DND-41 (cell line): ENCODE measurements around the gene RAI14.

Source experiments
- ATAC-seq: fragments of 200-7000 bp; cut with Tn5 transposase; 3 replicates; pipeline ENCODE4 v1.9.1; 2021; ENCODE audit warnings: low read depth; ENCODE audit not compliant: insufficient read depth
- DNase-seq: peaks from one replicate; pipeline ENCODE4 v3.0.0-alpha.2; 2020
- H2AFZ ChIP-seq: 2 replicates; pipeline ENCODE4 v1.6.0; 2012; ENCODE audit warnings: low read depth, low read length
- H3K27ac ChIP-seq: 2 replicates; pipeline ENCODE4 v1.5.1; 2012; ENCODE audit warnings: low read length, inconsistent platforms
- H3K27me3 ChIP-seq: fragments of 200-600 bp; sonication (generic); 2 replicates; pipeline ENCODE4 v1.6.0; 2012; ENCODE audit warnings: low read length, mild to moderate bottlenecking, inconsistent platforms; ENCODE audit not compliant: insufficient read depth, poor library complexity
- H3K36me3 ChIP-seq: 2 replicates; pipeline ENCODE4 v1.5.1; 2012; ENCODE audit warnings: low read length, inconsistent platforms; ENCODE audit not compliant: insufficient read depth
- H3K4me1 ChIP-seq: 2 replicates; pipeline ENCODE4 v1.5.1; 2012; ENCODE audit warnings: mild to moderate bottlenecking, low read length; ENCODE audit not compliant: insufficient read depth
- H3K4me2 ChIP-seq: 2 replicates; pipeline ENCODE4 v1.6.0; 2012; ENCODE audit warnings: mild to moderate bottlenecking, moderate library complexity, low read length, inconsistent platforms; ENCODE audit not compliant: insufficient read depth
- H3K4me3 ChIP-seq, 2 experiments: fragments of 200-600 bp in 1 of 2; shearing (Covaris generic) in 1 of 2; 2 replicates each; pipeline ENCODE4 v1.5.1; 2012 to 2016; ENCODE audit warnings: inconsistent platforms in 2 of 2, low read length in 2 of 2, mild to moderate bottlenecking in 2 of 2, low read depth in 1 of 2, moderate library complexity in 1 of 2
- H3K79me2 ChIP-seq: 2 replicates; pipeline ENCODE4 v1.6.0; 2012; ENCODE audit warnings: low read length, inconsistent platforms; ENCODE audit not compliant: insufficient read depth
- H3K9ac ChIP-seq: 2 replicates; pipeline ENCODE4 v1.6.0; 2012; ENCODE audit warnings: low read depth, mild to moderate bottlenecking, inconsistent platforms, low read length, moderate library complexity
- H3K9me3 ChIP-seq: 2 replicates; pipeline ENCODE4 v1.5.1; 2012; ENCODE audit warnings: low read length, moderate library complexity, mild to moderate bottlenecking, inconsistent platforms; ENCODE audit not compliant: insufficient read depth, severe bottlenecking
- H4K20me1 ChIP-seq: 2 replicates; pipeline ENCODE4 v1.6.0; 2012; ENCODE audit warnings: low read length; ENCODE audit not compliant: insufficient read depth
- CTCF ChIP-seq: IDR thresholded peaks from 2 replicates; pipeline ENCODE4 v1.5.1; 2012; ENCODE audit warnings: borderline replicate concordance, low read length, moderate library complexity, mild to moderate bottlenecking; ENCODE audit not compliant: poor library complexity, severe bottlenecking; ENCODE audit errors: extremely low read depth
- EZH2 ChIP-seq: IDR thresholded peaks from 3 replicates; pipeline ENCODE4 v1.6.1; 2012; ENCODE audit warnings: borderline replicate concordance, low read depth, mild to moderate bottlenecking, moderate library complexity, low read length, inconsistent platforms; ENCODE audit not compliant: severe bottlenecking

RAI14 gene

GRCh38 chr5:34843497-34843896, 187.4 kb downstream of the RAI14 start:
- no peak for DNase-seq
- Histone ChIP-seq H2AFZ (no peak overlapping the region), H3K36me3 (no peaks in the 10 kb centered on the region), H3K4me2 (no peak overlapping the region), H3K9me3 (no peaks in the 10 kb centered on the region), H3K79me2 (no peaks in the 10 kb centered on the region), H3K27ac (no peak overlapping the region), H3K27me3 (peaks cover 2% of the 10 kb centered on the region), H3K4me3 (no peak overlapping the region), H3K4me1 (no peaks in the 10 kb centered on the region), H3K9ac (no peak overlapping the region), H4K20me1 (no peaks in the 10 kb centered on the region)
- ATAC-seq: no peak
- TF ChIP-seq EZH2 (no peak), CTCF (no peak)

- Histone ChIP-seq H3K9ac (no peak overlapping the region), H3K79me2 (no peaks in the 10 kb centered on the region), H3K4me3 (no peak overlapping the region), H3K27me3 (peaks cover 2% of the 10 kb centered on the region), H3K4me1 (no peaks in the 10 kb centered on the region), H3K4me2 (no peak overlapping the region), H3K9me3 (no peaks in the 10 kb centered on the region), H4K20me1 (no peaks in the 10 kb centered on the region), H3K36me3 (no peaks in the 10 kb centered on the region), H2AFZ (no peak overlapping the region), H3K27ac (no peak overlapping the region)
- DNase-seq (no peak), ATAC-seq (no peak)
- TF ChIP-seq CTCF (no peak), EZH2 (no peak)
These were observed 188.0 kb downstream of the RAI14 start for GRCh38 chr5:34844106-34844505.

DNA sequence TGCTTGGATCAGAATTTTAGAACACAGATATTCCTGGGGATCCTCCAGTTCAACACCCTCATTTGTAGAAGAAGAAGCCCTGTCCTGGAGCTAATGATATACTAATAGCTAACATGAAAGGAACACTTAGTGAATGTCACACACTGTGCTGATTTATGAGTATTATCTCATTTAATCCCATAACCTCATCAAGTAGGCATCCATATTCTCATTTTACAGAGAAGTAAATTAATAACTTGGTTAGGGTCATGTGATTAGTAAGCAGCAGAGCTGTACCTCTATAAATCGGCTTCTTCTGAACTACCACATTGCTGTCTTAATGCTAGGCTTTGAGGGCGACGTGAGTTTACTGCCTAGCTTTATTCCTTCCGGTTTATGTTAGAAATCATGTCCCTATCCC, 188.9 kb downstream of the RAI14 start:
- H3K4me3 ChIP-seq: no peak overlapping the region
- no peak overlapping the region for H3K9ac ChIP-seq
- H3K4me1 ChIP-seq: no peaks in the 10 kb centered on the region
- H3K79me2 ChIP-seq: no peaks in the 10 kb centered on the region
- DNase-seq (no peak), ATAC-seq (no peak)
- H4K20me1 ChIP-seq: no peaks in the 10 kb centered on the region
- H3K27me3 ChIP-seq: peaks cover 2% of the 10 kb centered on the region
- TF ChIP-seq CTCF (no peak), EZH2 (no peak)
- no peak overlapping the region for H2AFZ ChIP-seq
- no peaks in the 10 kb centered on the region for H3K36me3 ChIP-seq
- H3K4me2 ChIP-seq: no peak overlapping the region
- no peak overlapping the region for H3K27ac ChIP-seq
- H3K9me3 ChIP-seq: no peaks in the 10 kb centered on the region

- no peak overlapping the region for H3K4me2 ChIP-seq
- H3K27me3 ChIP-seq: peaks cover 2% of the 10 kb centered on the region
- H4K20me1 ChIP-seq: no peaks in the 10 kb centered on the region
- H3K79me2 ChIP-seq: no peaks in the 10 kb centered on the region
- DNase-seq (no peak), ATAC-seq (no peak)
- no peaks in the 10 kb centered on the region for H3K4me1 ChIP-seq
- no peaks in the 10 kb centered on the region for H3K36me3 ChIP-seq
- H3K9ac ChIP-seq: no peak overlapping the region
- H3K27ac ChIP-seq: no peak overlapping the region
- no peak for TF ChIP-seq EZH2
- no peak for TF ChIP-seq CTCF
- no peaks in the 10 kb centered on the region for H3K9me3 ChIP-seq
- H2AFZ ChIP-seq: no peak overlapping the region
- H3K4me3 ChIP-seq: no peak overlapping the region
These were observed 190.9 kb downstream of the RAI14 start for GRCh38 chr5:34847056-34847455.
